ENCODE results near the gene DEGS2.
"Not testable (repeated sequence)": the region's sequence is repeated elsewhere in the genome, so short reads cannot be mapped to it uniquely, and the experiment has no call there.

DEGS2 gene

GRCh38 chr14:100159094-100159864 lies at the start of gene DEGS2:
DEGS2 (minus strand) TSS chr14:100159645; CDS start chr14:100159587, 58 bp downstream.
- DNase-seq (ENCODE audit: low read depth in 2 of 2), result no peak

- DNase-seq (ENCODE audit: low read depth in 2 of 2), result not testable (repeated sequence)
Measured at GRCh38 chr14:100208136-100208535, 48.7 kb upstream of the DEGS2 start.

- DNase-seq (ENCODE audit: low read depth in 2 of 2), result not testable (repeated sequence)
Measured at GRCh38 chr14:100207588-100207987, 48.1 kb upstream of the DEGS2 start.

GRCh38 chr14:100204835-100205167 lies 45.4 kb upstream of the DEGS2 start:
- not testable (repeated sequence) for DNase-seq (ENCODE audit: low read depth in 2 of 2)

- DNase-seq (ENCODE audit: low read depth in 2 of 2), result no peak
Measured at GRCh38 chr14:100203962-100204834, 44.8 kb upstream of the DEGS2 start.

GRCh38 chr14:100203146-100203545 lies 43.7 kb upstream of the DEGS2 start:
- no peak for DNase-seq (ENCODE audit: low read depth in 2 of 2)

GRCh38 chr14:100202712-100203111 lies 43.3 kb upstream of the DEGS2 start:
- no peak for DNase-seq (ENCODE audit: low read depth in 2 of 2)

- DNase-seq (ENCODE audit: low read depth in 2 of 2), result no peak
Measured at GRCh38 chr14:100201701-100202100, 42.3 kb upstream of the DEGS2 start.

- no peak for DNase-seq (ENCODE audit: low read depth in 2 of 2)
Measured at GRCh38 chr14:100200311-100200710, 40.9 kb upstream of the DEGS2 start.

GRCh38 chr14:100199240-100199860 lies 39.9 kb upstream of the DEGS2 start:
- DNase-seq (ENCODE audit: low read depth in 2 of 2), result no peak

GRCh38 chr14:100193417-100194357 lies 34.2 kb upstream of the DEGS2 start:
- no peak for DNase-seq (ENCODE audit: low read depth in 2 of 2)

GRCh38 chr14:100192672-100193416 lies 33.4 kb upstream of the DEGS2 start:
- DNase-seq (ENCODE audit: low read depth in 2 of 2), result peak; percentile 93 to 94

GRCh38 chr14:100192250-100192671 lies 32.8 kb upstream of the DEGS2 start:
- no peak for DNase-seq (ENCODE audit: low read depth in 2 of 2)

GRCh38 chr14:100191584-100192249 lies 32.3 kb upstream of the DEGS2 start:
- DNase-seq (ENCODE audit: low read depth in 2 of 2), result no peak

- no peak for DNase-seq (ENCODE audit: low read depth in 2 of 2)
Measured at GRCh38 chr14:100190126-100190525, 30.7 kb upstream of the DEGS2 start.

- DNase-seq (ENCODE audit: low read depth in 2 of 2), result no peak
Measured at GRCh38 chr14:100188392-100189030, 29.1 kb upstream of the DEGS2 start.

- no peak for DNase-seq (ENCODE audit: low read depth in 2 of 2)
Measured at GRCh38 chr14:100187247-100187833, 27.9 kb upstream of the DEGS2 start.

GRCh38 chr14:100181876-100182551 lies 22.6 kb upstream of the DEGS2 start:
- DNase-seq (ENCODE audit: low read depth in 2 of 2), result not testable (repeated sequence)
